ENCODE data around the gene AREG.

DNA sequence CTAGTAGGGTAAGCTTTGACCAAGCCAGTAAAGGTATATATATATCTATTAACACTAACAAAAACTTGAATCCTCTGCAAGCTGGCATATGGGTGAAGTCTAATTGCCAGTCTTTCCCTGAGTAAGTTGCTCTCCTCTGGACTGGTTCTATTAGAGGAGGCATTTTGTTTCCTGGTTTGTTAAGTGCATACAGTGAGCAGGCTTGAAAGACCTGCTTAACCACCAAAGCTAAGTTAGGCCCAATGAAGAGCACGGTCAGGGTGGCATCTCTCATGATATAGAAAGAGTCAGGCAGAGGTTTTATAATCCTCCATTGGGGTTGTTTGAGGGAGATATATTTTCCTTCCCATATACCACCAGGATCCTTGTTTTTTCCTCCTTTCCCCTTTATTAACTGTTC is 9.6 kb upstream of the AREG start:
- TF ChIP-seq, protein P1, sequence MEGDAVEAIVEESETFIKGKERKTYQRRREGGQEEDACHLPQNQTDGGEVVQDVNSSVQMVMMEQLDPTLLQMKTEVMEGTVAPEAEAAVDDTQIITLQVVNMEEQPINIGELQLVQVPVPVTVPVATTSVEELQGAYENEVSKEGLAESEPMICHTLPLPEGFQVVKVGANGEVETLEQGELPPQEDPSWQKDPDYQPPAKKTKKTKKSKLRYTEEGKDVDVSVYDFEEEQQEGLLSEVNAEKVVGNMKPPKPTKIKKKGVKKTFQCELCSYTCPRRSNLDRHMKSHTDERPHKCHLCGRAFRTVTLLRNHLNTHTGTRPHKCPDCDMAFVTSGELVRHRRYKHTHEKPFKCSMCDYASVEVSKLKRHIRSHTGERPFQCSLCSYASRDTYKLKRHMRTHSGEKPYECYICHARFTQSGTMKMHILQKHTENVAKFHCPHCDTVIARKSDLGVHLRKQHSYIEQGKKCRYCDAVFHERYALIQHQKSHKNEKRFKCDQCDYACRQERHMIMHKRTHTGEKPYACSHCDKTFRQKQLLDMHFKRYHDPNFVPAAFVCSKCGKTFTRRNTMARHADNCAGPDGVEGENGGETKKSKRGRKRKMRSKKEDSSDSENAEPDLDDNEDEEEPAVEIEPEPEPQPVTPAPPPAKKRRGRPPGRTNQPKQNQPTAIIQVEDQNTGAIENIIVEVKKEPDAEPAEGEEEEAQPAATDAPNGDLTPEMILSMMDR (IDR thresholded peaks at IDR 0.05), result no peak
- no peak for TF ChIP-seq POLR2AphosphoS5 (IDR thresholded peaks at IDR 0.05)
